ACC112 (cell line): Measurements from ENCODE around the gene UPF3A.

Source experiments
- H2AFZ ChIP-seq: fragments of 200-600 bp; sonication (generic); one replicate; pipeline ENCODE4 v1.6.0; 2017; ENCODE audit warnings: antibody characterized with exemption, low read length; ENCODE audit not compliant: unreplicated experiment
- H3K27ac ChIP-seq: fragments of 200-600 bp; sonication (generic); 2 replicates; pipeline ENCODE4 v1.5.1; 2014; ENCODE audit warnings: low read depth, mild to moderate bottlenecking, antibody characterized with exemption, low read length, moderate library complexity
- H3K27me3 ChIP-seq: fragments of 200-600 bp; sonication (generic); 2 replicates; pipeline ENCODE4 v1.6.1; 2014; ENCODE audit warnings: mild to moderate bottlenecking, antibody characterized with exemption, low read length, moderate library complexity, mixed read lengths; ENCODE audit not compliant: insufficient read depth
- H3K36me3 ChIP-seq: fragments of 200-600 bp; sonication (generic); 2 replicates; pipeline ENCODE4 v1.6.1; 2016; ENCODE audit warnings: mild to moderate bottlenecking, antibody characterized with exemption, low read length, moderate library complexity, mixed read lengths; ENCODE audit not compliant: insufficient read depth
- H3K4me1 ChIP-seq: fragments of 200-600 bp; sonication (generic); one replicate; pipeline ENCODE4 v1.6.1; 2016; ENCODE audit warnings: low read length, mixed read lengths; ENCODE audit not compliant: insufficient read depth, unreplicated experiment, control insufficient read depth
- H3K4me3 ChIP-seq: fragments of 200-600 bp; sonication (generic); 2 replicates; pipeline ENCODE4 v1.5.1; 2014; ENCODE audit warnings: mild to moderate bottlenecking, low read depth, low read length
- H3K79me2 ChIP-seq: fragments of 200-600 bp; sonication (generic); one replicate; pipeline ENCODE4 v1.6.0; 2016; ENCODE audit warnings: low read length; ENCODE audit not compliant: control insufficient read depth, unreplicated experiment, insufficient read depth

The UPF3A gene

DNA sequence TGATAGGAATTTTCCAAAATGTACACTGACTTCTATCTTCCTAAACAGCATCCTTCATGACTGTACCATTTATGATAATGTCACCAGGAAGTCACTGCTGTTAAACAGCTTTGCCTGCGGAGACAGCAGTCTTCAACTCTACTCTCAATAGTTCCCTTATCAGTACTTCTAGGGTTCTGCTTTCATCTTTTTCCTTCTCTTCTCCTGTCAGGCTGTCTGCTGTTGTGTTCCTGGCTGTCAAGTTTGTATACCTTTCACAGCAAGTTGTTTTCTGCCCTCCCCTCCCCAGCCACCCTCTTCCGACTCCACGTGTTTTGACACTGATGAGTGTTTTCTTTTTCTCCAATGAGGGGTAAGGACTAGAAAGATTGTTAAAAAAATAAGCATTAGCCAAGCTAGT is 2.2 kb downstream of the UPF3A start:
- peaks cover 28% of the 10 kb centered on the region for H3K79me2 ChIP-seq
- peaks cover 14% of the 10 kb centered on the region for H3K36me3 ChIP-seq
- no peaks in the 10 kb centered on the region for H3K27me3 ChIP-seq
- H3K4me3 ChIP-seq: peak overlapping the region; percentile 28
- H3K27ac ChIP-seq: no peak overlapping the region
- H2AFZ ChIP-seq: no peak overlapping the region
- peaks cover 24% of the 10 kb centered on the region for H3K4me1 ChIP-seq

DNA sequence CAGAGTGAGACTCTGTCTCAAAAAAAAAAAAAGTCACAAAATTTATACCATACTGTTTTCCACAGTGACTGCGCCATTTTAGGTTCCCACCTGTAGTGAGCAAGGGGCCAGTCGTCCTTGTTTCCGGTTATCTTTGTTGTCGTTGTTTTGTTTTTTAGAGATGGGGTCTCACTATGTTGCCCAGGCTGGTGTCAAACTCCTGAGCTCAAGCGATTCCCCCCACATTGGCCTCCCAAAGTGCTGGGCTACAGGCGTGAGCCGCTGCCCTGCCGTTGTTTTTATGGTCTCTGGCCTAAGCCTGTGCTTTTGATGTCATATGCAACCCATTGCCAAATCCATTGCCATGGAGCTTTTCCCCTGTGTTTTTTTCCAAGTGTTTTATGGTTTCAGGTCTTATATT is 3.3 kb downstream of the UPF3A start:
- Histone ChIP-seq H3K79me2 (peaks cover 31% of the 10 kb centered on the region), H3K4me1 (peaks cover 18% of the 10 kb centered on the region), H2AFZ (no peak overlapping the region), H3K27ac (peak overlapping the region; percentile 20; the same call in 1 of the 2 replicates), H3K27me3 (no peaks in the 10 kb centered on the region), H3K36me3 (peaks cover 14% of the 10 kb centered on the region), H3K4me3 (no peak overlapping the region)

DNA sequence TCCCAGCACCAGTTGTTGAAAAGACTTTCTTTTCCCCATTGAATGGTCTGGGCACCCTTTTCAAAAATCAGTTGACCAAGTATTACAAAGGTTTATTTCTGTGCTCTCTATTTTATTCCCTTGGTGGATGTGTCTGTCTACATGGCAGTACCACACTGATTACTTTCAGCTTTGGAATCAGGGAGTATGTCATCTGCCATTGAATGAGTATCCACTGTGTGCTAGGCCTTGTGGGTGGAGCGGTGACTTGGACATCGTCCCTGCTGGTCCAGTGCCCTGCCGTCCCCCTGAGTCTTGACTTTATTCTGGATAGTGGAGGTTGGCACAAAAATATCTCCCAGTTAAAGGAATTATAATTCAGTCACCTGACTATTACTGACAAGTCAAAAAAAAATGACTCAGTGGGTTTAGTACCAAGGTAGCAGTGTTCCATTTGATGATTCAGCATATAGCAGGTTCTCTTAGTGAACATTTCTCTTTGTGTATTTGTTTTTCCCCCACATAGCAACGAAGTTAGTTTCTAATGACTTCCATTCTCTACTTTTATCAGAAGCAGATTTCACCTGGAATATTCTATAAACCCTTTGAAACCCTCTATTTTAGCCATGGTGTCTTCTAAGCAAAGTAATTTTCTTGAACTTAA is 3.9 kb downstream of the UPF3A start:
- Histone ChIP-seq H3K36me3 (peaks cover 14% of the 10 kb centered on the region), H3K4me3 (no peak overlapping the region), H3K27me3 (no peaks in the 10 kb centered on the region), H3K79me2 (peaks cover 33% of the 10 kb centered on the region), H2AFZ (no peak overlapping the region), H3K4me1 (peaks cover 12% of the 10 kb centered on the region), H3K27ac (peak overlapping the region; percentile 30; the same call in 1 of the 2 replicates)

DNA sequence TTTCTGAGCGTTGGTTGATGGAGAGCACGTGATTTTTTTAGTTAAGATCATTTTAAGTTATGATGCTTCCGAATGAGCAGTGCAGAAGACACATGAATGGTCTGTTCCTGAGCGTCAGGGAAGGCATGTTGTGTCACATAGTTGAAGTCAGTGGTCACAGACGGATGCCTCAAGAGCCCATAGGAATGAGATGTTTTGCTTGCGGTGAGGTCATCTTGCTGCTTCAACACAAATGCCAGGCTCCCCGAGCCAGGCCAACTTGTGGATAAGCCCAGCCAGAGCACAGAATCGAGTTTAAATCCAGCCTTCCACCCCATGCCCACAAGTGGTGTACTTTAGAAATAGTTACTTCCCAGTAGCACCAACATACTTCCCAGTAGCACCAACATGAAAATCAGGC is 5.4 kb downstream of the UPF3A start:
- Histone ChIP-seq H3K4me3 (no peak overlapping the region), H2AFZ (no peak overlapping the region), H3K27me3 (no peaks in the 10 kb centered on the region), H3K4me1 (peaks cover 9% of the 10 kb centered on the region), H3K27ac (no peak overlapping the region), H3K79me2 (peaks cover 33% of the 10 kb centered on the region), H3K36me3 (peaks cover 14% of the 10 kb centered on the region)

DNA sequence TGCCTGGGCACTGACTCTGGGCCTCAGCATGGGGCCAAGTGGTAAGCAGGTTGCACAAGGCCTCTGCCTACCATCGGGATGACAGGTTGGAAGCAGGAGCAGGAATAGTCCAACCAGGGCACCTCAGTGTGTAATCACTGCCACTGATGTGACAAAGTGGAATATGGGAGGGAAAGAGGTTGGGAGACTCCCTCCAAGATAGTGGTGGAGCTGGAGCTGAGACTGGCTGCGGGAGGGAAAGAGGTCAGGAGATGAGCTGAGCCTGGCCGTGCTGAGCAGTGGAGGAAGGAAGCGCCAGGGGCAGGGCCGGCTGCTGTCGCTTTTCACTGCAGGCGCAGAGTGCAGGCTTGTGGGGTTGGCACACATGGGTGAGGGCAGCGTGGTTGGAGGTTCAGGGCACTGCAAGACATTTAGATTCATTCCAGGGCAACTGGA is 6.8 kb downstream of the UPF3A start:
- peaks cover 25% of the 10 kb centered on the region for H3K79me2 ChIP-seq
- H3K36me3 ChIP-seq: peaks cover 17% of the 10 kb centered on the region
- H3K27me3 ChIP-seq: no peaks in the 10 kb centered on the region
- H3K4me1 ChIP-seq: peaks cover 9% of the 10 kb centered on the region
- H3K27ac ChIP-seq: no peak overlapping the region
- no peak overlapping the region for H2AFZ ChIP-seq
- no peak overlapping the region for H3K4me3 ChIP-seq

DNA sequence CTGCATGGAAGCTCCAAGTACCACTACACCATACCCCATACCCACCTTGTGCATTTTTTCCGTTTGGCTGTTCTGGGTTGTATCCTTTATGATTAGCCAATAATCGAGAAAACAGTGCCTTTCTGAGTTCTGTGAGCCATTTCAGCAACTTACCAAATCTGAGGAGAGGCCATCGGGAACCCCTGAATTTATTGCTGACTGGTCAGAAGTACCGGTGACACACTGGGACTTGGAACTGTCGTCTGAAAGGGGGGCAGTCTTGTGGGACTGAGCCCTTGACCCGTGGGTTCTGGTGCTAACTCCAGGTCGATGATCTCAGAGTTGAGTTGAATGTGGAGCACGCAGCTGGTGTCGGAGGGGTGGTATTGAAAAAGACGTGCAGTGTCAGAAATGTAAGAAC is 15.0 kb downstream of the UPF3A start:
- Histone ChIP-seq H3K4me3 (no peak overlapping the region), H3K4me1 (peaks cover 6% of the 10 kb centered on the region), H3K27ac (no peak overlapping the region), H3K27me3 (no peaks in the 10 kb centered on the region), H2AFZ (no peak overlapping the region), H3K79me2 (no peaks in the 10 kb centered on the region), H3K36me3 (peaks cover 4% of the 10 kb centered on the region; the same call in 1 of the 2 replicates)

DNA sequence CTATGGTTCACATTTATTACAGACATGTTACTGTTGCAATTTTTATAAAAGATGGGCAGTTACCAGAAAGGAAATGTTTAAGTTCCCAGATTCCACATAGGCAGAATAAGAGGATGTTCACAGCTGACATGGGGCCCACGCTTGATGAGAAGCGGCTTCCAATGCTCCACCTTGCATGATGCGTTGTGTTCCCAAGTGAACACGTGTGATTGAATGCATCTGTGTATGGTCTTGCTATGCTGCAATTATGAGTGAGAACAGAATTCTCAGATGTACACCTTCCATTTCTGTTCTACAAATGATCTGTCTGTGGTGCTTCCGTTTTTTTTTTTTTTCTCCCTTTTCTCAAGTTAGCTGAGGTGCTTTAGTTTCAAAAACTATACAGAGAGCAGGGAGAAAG is 15.5 kb downstream of the UPF3A start:
- Histone ChIP-seq H3K27me3 (no peaks in the 10 kb centered on the region), H3K27ac (no peak overlapping the region), H3K79me2 (no peaks in the 10 kb centered on the region)

DNA sequence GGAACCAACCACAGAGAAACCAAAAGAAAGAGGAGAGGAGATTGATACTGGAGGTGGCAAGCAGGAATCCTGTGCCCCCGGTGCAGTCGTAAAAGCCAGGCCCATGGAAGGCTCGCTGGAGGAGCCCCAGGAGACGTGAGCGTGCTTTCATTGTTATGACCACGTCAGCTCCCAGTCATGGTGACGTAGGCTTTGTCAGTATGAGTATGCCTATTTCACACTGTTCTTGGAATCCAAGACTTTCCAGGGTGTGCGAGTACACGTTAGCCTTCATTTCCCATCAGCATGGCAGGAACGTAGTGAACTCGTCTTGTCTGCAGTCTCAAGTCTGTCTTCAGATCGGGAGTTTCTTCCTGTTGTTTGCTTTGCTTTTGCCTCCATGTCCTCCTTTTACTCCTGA is 17.5 kb downstream of the UPF3A start:
- Histone ChIP-seq H3K27me3 (no peaks in the 10 kb centered on the region), H2AFZ (no peak overlapping the region), H3K4me1 (peaks cover 6% of the 10 kb centered on the region), H3K4me3 (no peak overlapping the region), H3K36me3 (no peaks in the 10 kb centered on the region), H3K27ac (no peak overlapping the region), H3K79me2 (no peaks in the 10 kb centered on the region)

More for the DNA sequence above, 15.5 kb downstream of the UPF3A start:
- H3K4me3 ChIP-seq: no peak overlapping the region
- H3K4me1 ChIP-seq: peaks cover 6% of the 10 kb centered on the region
- no peak overlapping the region for H2AFZ ChIP-seq
- peaks cover 4% of the 10 kb centered on the region; the same call in 1 of the 2 replicates for H3K36me3 ChIP-seq

DNA sequence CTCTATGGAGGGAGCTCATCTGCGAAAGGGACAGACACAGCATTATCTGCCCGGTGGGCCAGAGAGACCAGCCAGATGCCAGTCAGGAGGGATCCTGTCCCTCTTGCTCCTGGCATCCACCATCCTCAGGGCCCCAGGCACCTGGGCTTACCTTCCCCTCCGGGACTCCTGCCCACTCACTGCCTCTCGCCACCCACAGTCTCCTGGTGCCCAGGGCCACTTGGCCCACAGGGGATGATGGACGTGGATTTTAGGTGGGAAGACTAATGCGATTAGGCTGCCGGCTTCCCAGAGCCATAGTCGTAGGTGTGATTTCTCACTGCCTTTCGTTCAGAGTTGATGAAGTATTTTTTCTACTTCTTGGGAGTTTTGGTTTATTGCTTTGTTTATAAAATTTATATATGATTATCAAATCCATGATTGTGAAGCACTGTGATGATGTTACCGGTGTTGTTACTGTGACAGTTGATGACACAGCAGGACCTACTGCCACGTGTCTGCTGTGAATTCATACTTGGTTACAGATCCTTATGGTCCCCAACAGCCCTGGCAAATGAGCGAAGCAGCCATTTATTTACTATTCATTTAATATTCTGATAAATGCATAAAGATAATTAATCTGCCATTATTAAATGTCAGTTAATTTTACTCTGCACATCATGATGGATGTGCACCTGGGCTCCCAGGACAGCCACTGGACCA is 18.4 kb downstream of the UPF3A start:
- H2AFZ ChIP-seq: no peak overlapping the region
- no peak overlapping the region for H3K4me3 ChIP-seq
- no peaks in the 10 kb centered on the region for H3K27me3 ChIP-seq
- H3K36me3 ChIP-seq: no peaks in the 10 kb centered on the region
- H3K79me2 ChIP-seq: no peaks in the 10 kb centered on the region
- no peak overlapping the region for H3K27ac ChIP-seq
- peaks cover 6% of the 10 kb centered on the region for H3K4me1 ChIP-seq

DNA sequence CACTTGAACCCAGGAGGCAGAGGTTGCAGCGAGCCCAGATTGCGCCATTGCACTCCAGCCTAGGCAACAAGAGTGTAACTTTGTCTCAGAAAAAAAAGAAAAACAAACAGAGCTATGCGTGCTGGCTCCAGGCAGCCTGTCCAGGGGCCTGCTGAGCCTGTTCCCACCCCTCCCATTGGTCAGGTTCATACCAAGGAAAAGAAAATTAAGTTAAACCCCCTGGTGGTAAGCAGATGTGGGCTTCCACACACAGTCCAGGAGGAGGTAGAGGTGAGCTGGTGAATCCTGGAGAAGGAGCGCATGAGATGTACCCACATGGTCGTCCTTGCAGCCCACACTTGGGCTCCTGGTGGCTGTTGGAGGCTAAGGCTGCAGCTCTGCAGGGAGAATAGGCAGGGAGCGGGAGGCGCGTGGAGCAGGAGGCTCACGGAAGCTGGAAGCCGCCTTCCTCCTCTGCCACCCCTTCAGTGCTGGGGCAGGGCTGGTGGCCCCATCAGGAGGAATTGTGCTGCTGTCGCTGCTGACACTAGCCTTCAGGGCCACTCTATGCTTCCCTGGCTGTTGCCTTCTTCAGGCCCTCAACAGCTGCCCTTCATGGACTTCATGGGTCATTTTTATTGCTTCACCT is 22.4 kb downstream of the UPF3A start:
- Histone ChIP-seq H3K79me2 (no peaks in the 10 kb centered on the region), H3K4me1 (no peaks in the 10 kb centered on the region), H3K27ac (no peak overlapping the region), H3K27me3 (no peaks in the 10 kb centered on the region), H3K36me3 (no peaks in the 10 kb centered on the region), H2AFZ (no peak overlapping the region), H3K4me3 (no peak overlapping the region)
